ENCODE results near the gene SLAMF8. TPM values are rescaled to one million over a fixed set of nuclear protein-coding genes. Genes with fewer than 3 reads are reported as not detected.

SLAMF8 gene
- total RNA-seq, 1 experiment from 2014 or later = not detected

GRCh38 chr1:159800177-159800930 lies 26.3 kb upstream of the SLAMF8 start:
- H3K36me3 ChIP-seq = no peaks in the 10 kb centered on the region
- no peak overlapping the region for H3K27ac ChIP-seq
- H3K4me1 ChIP-seq = no peaks in the 10 kb centered on the region
- H3K4me3 ChIP-seq = no peak overlapping the region
- peak; percentile 20 to 34 for DNase-seq
- no peaks in the 10 kb centered on the region for H3K27me3 ChIP-seq
- no peaks in the 10 kb centered on the region for H3K9me3 ChIP-seq (replicated peaks)

- H3K4me3 ChIP-seq = no peak within 1 kb of the TSS
- DNase-seq = no peak
- H3K27ac ChIP-seq = no peak within 1 kb of the TSS
- H3K36me3 ChIP-seq = no peaks in the 10 kb centered on the region
- H3K4me1 ChIP-seq = no peaks in the 10 kb centered on the region
- H3K27me3 ChIP-seq = no peaks in the 10 kb centered on the region
- no peaks in the 10 kb centered on the region for H3K9me3 ChIP-seq (replicated peaks)
These were observed 24.6 kb upstream of the SLAMF8 start, which contains the start of gene FCRL6 for GRCh38 chr1:159802111-159802510. FCRL6 (plus strand) TSS chr1:159802360; CDS start chr1:159802425, 65 bp downstream.

- Histone ChIP-seq H3K4me1 (no peaks in the 10 kb centered on the region), H3K27me3 (no peaks in the 10 kb centered on the region), H3K36me3 (no peaks in the 10 kb centered on the region), H3K9me3 (replicated peaks) (no peaks in the 10 kb centered on the region), H3K4me3 (no peak overlapping the region), H3K27ac (no peak overlapping the region)
- DNase-seq = no peak
These were observed 22.6 kb upstream of the SLAMF8 start for GRCh38 chr1:159803956-159804689.

- no peaks in the 10 kb centered on the region for H3K4me1 ChIP-seq
- DNase-seq = no peak
- no peaks in the 10 kb centered on the region for H3K27me3 ChIP-seq
- no peak overlapping the region for H3K4me3 ChIP-seq
- no peaks in the 10 kb centered on the region for H3K36me3 ChIP-seq
- no peaks in the 10 kb centered on the region for H3K9me3 ChIP-seq (replicated peaks)
- no peak overlapping the region for H3K27ac ChIP-seq
These were observed 21.7 kb upstream of the SLAMF8 start for GRCh38 chr1:159804924-159805323.

GRCh38 chr1:159815926-159816325 lies 10.7 kb upstream of the SLAMF8 start:
- H3K4me1 ChIP-seq = no peaks in the 10 kb centered on the region
- H3K27me3 ChIP-seq = no peaks in the 10 kb centered on the region; the same call in 1 of the 2 replicates
- H3K9me3 ChIP-seq (replicated peaks) = no peaks in the 10 kb centered on the region
- no peak overlapping the region for H3K27ac ChIP-seq
- H3K4me3 ChIP-seq = no peak overlapping the region
- DNase-seq = no peak
- no peaks in the 10 kb centered on the region for H3K36me3 ChIP-seq

- no peak overlapping the region for H3K4me3 ChIP-seq
- H3K36me3 ChIP-seq = no peaks in the 10 kb centered on the region
- H3K4me1 ChIP-seq = no peaks in the 10 kb centered on the region
- H3K27me3 ChIP-seq = no peaks in the 10 kb centered on the region
- DNase-seq = no peak
- H3K27ac ChIP-seq = no peak overlapping the region
- H3K9me3 ChIP-seq (replicated peaks) = no peaks in the 10 kb centered on the region
These were observed 9.2 kb upstream of the SLAMF8 start for GRCh38 chr1:159817276-159818041.

- DNase-seq = no peak
- no peak overlapping the region for H3K4me3 ChIP-seq
- H3K9me3 ChIP-seq (replicated peaks) = no peaks in the 10 kb centered on the region
- no peak overlapping the region for H3K27ac ChIP-seq
- H3K36me3 ChIP-seq = no peaks in the 10 kb centered on the region
- no peaks in the 10 kb centered on the region; the same call in 1 of the 2 replicates for H3K27me3 ChIP-seq
- no peaks in the 10 kb centered on the region for H3K4me1 ChIP-seq
These were observed 5.4 kb upstream of the SLAMF8 start for GRCh38 chr1:159821171-159821867.

- Histone ChIP-seq H3K36me3 (no peaks in the 10 kb centered on the region), H3K4me1 (no peaks in the 10 kb centered on the region), H3K27ac (no peak overlapping the region), H3K27me3 (no peaks in the 10 kb centered on the region; the same call in 1 of the 2 replicates), H3K9me3 (replicated peaks) (no peaks in the 10 kb centered on the region), H3K4me3 (no peak overlapping the region)
- no peak for DNase-seq
These were observed 3.3 kb upstream of the SLAMF8 start for GRCh38 chr1:159823406-159823805.

GRCh38 chr1:159825564-159825963 lies 1.1 kb upstream of the SLAMF8 start:
- DNase-seq = no peak
- Histone ChIP-seq H3K36me3 (no peaks in the 10 kb centered on the region), H3K9me3 (replicated peaks) (no peaks in the 10 kb centered on the region), H3K4me1 (no peaks in the 10 kb centered on the region), H3K27me3 (peaks cover 9% of the 10 kb centered on the region; the same call in 1 of the 2 replicates), H3K27ac (no peak overlapping the region), H3K4me3 (no peak overlapping the region)

- Histone ChIP-seq H3K4me1 (no peaks in the 10 kb centered on the region), H3K4me3 (no peak overlapping the region), H3K9me3 (replicated peaks) (no peaks in the 10 kb centered on the region), H3K27me3 (peaks cover 9% of the 10 kb centered on the region; the same call in 1 of the 2 replicates), H3K27ac (no peak overlapping the region), H3K36me3 (no peaks in the 10 kb centered on the region)
- no peak for DNase-seq
These were observed 423 bp downstream of the SLAMF8 start for GRCh38 chr1:159827102-159827490.

- no peak for DNase-seq
- Histone ChIP-seq H3K27ac (no peak overlapping the region), H3K4me3 (no peak overlapping the region), H3K9me3 (replicated peaks) (no peaks in the 10 kb centered on the region), H3K4me1 (no peaks in the 10 kb centered on the region), H3K27me3 (peaks cover 9% of the 10 kb centered on the region; the same call in 1 of the 2 replicates), H3K36me3 (no peaks in the 10 kb centered on the region)
These were observed 876 bp downstream of the SLAMF8 start for GRCh38 chr1:159827549-159827948.

GRCh38 chr1:159828176-159828575 lies 1.5 kb downstream of the SLAMF8 start:
- no peaks in the 10 kb centered on the region for H3K36me3 ChIP-seq
- no peaks in the 10 kb centered on the region for H3K9me3 ChIP-seq (replicated peaks)
- peaks cover 9% of the 10 kb centered on the region; the same call in 1 of the 2 replicates for H3K27me3 ChIP-seq
- H3K4me1 ChIP-seq = no peaks in the 10 kb centered on the region
- no peak overlapping the region for H3K4me3 ChIP-seq
- H3K27ac ChIP-seq = no peak overlapping the region
- no peak for DNase-seq

GRCh38 chr1:159828581-159829272 lies 2.1 kb downstream of the SLAMF8 start:
- no peaks in the 10 kb centered on the region for H3K9me3 ChIP-seq (replicated peaks)
- no peak for DNase-seq

GRCh38 chr1:159829273-159829634 lies 2.6 kb downstream of the SLAMF8 start:
- Histone ChIP-seq H3K36me3 (no peaks in the 10 kb centered on the region), H3K9me3 (replicated peaks) (no peaks in the 10 kb centered on the region), H3K4me1 (no peaks in the 10 kb centered on the region), H3K4me3 (no peak overlapping the region), H3K27me3 (peaks cover 9% of the 10 kb centered on the region; the same call in 1 of the 2 replicates), H3K27ac (no peak overlapping the region)
- no peak for DNase-seq

More at GRCh38 chr1:159828581-159829272, 2.1 kb downstream of the SLAMF8 start:
- Histone ChIP-seq H3K27ac (no peak overlapping the region), H3K4me3 (no peak overlapping the region), H3K27me3 (peaks cover 9% of the 10 kb centered on the region; the same call in 1 of the 2 replicates), H3K4me1 (no peaks in the 10 kb centered on the region), H3K36me3 (no peaks in the 10 kb centered on the region)
